ENCODE results near the gene SHROOM2.
"Not testable (repeated sequence)": the region's sequence is repeated elsewhere in the genome, so short reads cannot be mapped to it uniquely, and the experiment has no call there.

Gene SHROOM2

DNA sequence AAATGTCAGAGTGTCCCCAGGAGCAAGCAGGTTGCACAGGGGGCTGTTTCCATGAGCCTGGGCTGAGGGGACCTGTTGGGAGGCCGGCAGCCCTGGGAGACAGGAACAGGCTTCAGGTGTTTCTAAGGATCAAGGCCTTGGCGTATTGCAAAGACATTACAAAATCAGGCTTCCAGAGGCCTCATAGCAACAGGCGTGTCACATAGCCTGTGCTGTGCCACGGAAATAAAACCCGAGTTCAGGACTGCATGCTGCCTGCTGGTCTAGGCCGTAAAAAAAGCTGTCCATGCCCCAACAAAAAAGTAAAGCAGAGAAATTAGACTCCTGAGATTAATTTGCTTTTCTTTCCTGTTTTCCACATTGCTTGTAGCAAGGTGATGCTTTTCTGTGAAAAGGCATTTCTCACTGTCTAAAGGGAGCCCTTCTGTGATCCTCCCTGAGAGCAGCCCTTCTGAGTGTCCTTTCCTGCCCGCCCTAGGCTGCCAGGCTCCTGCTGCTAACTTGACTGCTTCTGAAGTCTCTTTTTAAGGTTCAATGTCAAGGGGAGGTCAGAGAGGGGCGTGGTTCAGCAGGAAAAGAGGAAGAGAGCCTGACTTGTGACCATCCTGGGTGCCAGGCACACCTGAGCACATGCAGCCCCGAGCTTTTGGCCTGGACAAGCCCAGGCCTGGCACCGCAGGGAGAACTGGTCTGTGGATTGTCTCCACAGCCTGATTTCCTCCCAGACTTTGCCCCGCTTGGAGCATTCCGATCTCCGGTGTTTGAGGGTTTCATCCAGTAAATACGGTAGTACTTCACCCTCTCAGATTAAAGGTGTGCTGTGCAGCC lies 21.3 kb downstream of the SHROOM2 start:
- Histone ChIP-seq H3K4me2 (ENCODE audit: low read length) (no peak overlapping the region), H3K4me3 (ENCODE audit: low read depth, low read length) (no peak overlapping the region), H2AFZ (no peak overlapping the region), H3K36me3 (ENCODE audit: control insufficient read depth, insufficient read depth, low read length) (no peaks in the 10 kb centered on the region), H3K27me3 (ENCODE audit: control insufficient read depth, insufficient read depth, low read length) (no peaks in the 10 kb centered on the region), H3K79me2 (peaks cover 3% of the 10 kb centered on the region), H3K9ac (no peak overlapping the region), H3K27ac (no peak overlapping the region), H3K9me3 (ENCODE audit: control insufficient read depth, low read length) (no peaks in the 10 kb centered on the region), H3K4me1 (no peaks in the 10 kb centered on the region)
- TF ChIP-seq, protein P1, sequence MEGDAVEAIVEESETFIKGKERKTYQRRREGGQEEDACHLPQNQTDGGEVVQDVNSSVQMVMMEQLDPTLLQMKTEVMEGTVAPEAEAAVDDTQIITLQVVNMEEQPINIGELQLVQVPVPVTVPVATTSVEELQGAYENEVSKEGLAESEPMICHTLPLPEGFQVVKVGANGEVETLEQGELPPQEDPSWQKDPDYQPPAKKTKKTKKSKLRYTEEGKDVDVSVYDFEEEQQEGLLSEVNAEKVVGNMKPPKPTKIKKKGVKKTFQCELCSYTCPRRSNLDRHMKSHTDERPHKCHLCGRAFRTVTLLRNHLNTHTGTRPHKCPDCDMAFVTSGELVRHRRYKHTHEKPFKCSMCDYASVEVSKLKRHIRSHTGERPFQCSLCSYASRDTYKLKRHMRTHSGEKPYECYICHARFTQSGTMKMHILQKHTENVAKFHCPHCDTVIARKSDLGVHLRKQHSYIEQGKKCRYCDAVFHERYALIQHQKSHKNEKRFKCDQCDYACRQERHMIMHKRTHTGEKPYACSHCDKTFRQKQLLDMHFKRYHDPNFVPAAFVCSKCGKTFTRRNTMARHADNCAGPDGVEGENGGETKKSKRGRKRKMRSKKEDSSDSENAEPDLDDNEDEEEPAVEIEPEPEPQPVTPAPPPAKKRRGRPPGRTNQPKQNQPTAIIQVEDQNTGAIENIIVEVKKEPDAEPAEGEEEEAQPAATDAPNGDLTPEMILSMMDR (IDR thresholded peaks at IDR 0.05), result no peak

DNA sequence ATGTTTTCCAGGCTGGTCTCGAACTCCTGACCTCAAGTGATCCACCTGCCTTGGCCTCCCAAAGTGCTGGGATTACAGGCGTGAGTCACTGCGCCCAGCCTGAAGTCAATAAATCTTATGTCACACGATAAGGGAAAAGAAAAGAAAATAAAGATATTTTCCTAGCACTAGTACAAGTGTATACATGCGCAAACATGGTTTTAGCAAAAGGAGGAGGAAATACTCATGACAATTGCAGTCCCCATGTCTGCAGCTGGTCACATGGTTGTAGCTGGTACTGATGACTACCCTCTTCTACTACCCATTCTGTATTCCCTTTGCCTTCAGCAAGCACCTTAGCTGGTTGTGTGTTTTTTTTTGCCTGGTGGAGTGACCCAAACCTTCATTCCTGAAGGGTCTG lies 23.6 kb downstream of the SHROOM2 start:
- not testable (repeated sequence) for H3K27me3 ChIP-seq (ENCODE audit: control insufficient read depth, insufficient read depth, low read length); H3K9me3 ChIP-seq (ENCODE audit: control insufficient read depth, low read length); H3K4me3 ChIP-seq (ENCODE audit: low read depth, low read length); H3K4me2 ChIP-seq (ENCODE audit: low read length); H3K36me3 ChIP-seq (ENCODE audit: control insufficient read depth, insufficient read depth, low read length); H3K9ac ChIP-seq; H3K79me2 ChIP-seq; H3K4me1 ChIP-seq; H2AFZ ChIP-seq; H3K27ac ChIP-seq

DNA sequence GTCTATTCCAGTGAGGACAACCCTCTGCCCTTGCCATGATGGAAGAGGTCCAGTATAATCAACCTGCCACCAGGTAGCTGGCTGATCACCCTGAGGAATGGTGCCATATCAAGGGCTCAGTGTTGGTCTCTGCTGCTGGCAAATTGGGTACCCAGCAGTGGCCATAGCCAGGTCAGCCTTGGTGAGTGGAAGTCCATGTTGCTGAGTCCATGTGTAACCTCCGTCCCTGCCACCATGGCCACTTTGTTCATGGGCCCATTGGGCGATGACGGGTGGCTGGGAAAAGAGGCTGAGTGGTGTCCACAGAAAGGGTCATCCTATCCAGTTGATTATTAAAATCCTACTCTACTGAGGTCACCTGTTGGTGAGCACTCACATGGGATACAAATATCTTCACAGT lies 24.9 kb downstream of the SHROOM2 start:
- not testable (repeated sequence) for H2AFZ ChIP-seq; H3K27ac ChIP-seq; H3K36me3 ChIP-seq (ENCODE audit: control insufficient read depth, insufficient read depth, low read length); H3K4me3 ChIP-seq (ENCODE audit: low read depth, low read length); H3K9ac ChIP-seq; H3K79me2 ChIP-seq; H3K27me3 ChIP-seq (ENCODE audit: control insufficient read depth, insufficient read depth, low read length); H3K9me3 ChIP-seq (ENCODE audit: control insufficient read depth, low read length); H3K4me2 ChIP-seq (ENCODE audit: low read length); H3K4me1 ChIP-seq

DNA sequence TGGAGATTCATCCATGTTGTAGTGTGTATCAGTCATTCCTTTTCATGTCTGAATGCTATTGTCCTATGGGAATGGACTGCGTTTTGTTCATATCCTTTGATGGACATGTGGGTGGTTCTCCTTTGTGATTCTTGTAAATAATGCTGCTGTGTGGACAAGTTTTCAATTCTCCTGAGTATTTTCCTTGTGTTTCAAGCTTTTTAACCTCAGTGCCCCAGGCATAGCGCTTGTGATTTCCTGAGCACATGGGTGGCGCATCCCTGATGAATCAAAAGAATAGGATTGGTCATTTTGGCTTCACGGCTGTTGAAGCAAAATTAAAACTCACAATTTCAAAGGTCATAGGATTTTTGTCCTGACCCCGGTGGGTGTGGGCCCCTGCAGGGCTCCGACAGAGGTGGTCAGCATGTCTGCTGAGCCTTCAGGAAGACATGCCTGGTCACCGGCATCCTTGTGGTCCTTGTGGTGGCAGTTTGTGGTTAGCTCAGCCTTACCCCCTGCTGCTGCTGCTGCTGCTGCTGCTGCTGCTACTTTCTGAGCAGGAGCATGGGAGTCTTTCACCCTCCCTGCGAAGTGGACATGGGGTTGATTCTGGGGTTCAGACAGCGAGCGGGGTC lies 30.0 kb downstream of the SHROOM2 start:
- Histone ChIP-seq H3K4me1 (no peaks in the 10 kb centered on the region), H3K79me2 (no peaks in the 10 kb centered on the region), H3K27ac (no peak overlapping the region), H3K9me3 (ENCODE audit: control insufficient read depth, low read length) (no peaks in the 10 kb centered on the region), H3K9ac (no peak overlapping the region), H3K4me2 (ENCODE audit: low read length) (no peak overlapping the region), H2AFZ (no peak overlapping the region), H3K27me3 (ENCODE audit: control insufficient read depth, insufficient read depth, low read length) (no peaks in the 10 kb centered on the region), H3K4me3 (ENCODE audit: low read depth, low read length) (no peak overlapping the region), H3K36me3 (ENCODE audit: control insufficient read depth, insufficient read depth, low read length) (no peaks in the 10 kb centered on the region)
- TF ChIP-seq, protein P1 (IDR thresholded peaks at IDR 0.05), result no peak

DNA sequence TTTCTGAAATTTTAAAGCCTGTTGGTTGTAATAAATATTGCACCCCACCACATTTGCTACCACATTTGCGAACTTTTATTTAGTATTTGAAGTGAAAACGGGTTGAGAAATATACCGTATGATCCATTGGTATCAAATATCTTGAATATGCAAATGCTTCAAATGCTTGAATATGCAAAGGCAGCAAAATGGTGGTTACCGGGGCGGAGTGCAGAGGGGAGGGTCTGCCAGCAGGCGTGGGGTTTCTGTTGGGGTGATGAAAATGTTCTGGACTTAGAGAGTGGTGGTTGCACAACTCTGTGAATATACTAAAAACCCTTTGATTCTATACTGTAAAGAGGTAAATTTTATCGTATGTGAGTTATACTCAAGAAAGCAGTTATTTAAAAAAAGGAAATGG lies 35.3 kb downstream of the SHROOM2 start:
- Histone ChIP-seq H3K79me2 (no peaks in the 10 kb centered on the region), H3K9ac (no peak overlapping the region), H3K27me3 (ENCODE audit: control insufficient read depth, insufficient read depth, low read length) (no peaks in the 10 kb centered on the region), H3K27ac (no peak overlapping the region), H3K4me3 (ENCODE audit: low read depth, low read length) (no peak overlapping the region), H3K9me3 (ENCODE audit: control insufficient read depth, low read length) (no peaks in the 10 kb centered on the region), H3K4me2 (ENCODE audit: low read length) (no peak overlapping the region), H2AFZ (no peak overlapping the region), H3K36me3 (ENCODE audit: control insufficient read depth, insufficient read depth, low read length) (no peaks in the 10 kb centered on the region), H3K4me1 (peaks cover 3% of the 10 kb centered on the region)
- TF ChIP-seq, protein P1 (IDR thresholded peaks at IDR 0.05), result no peak
